ENCODE data around the gene TAGLN.

- TF ChIP-seq CTCF (IDR thresholded peaks at IDR 0.05) (no peak), FOXJ3 (CRISPR knock-in tag; IDR thresholded peaks at IDR 0.05) (no peak), POLR2AphosphoS5 (IDR thresholded peaks at IDR 0.05; ENCODE audit: low read depth, low read length) (no peak), TAF1 (IDR thresholded peaks at IDR 0.05; ENCODE audit: borderline replicate concordance, low read depth, low read length) (no peak), MAX (IDR thresholded peaks at IDR 0.05; ENCODE audit: low read depth) (no peak), MXI1 (IDR thresholded peaks at IDR 0.05; ENCODE audit: low read depth, low read length) (no peak), TEAD4 (IDR thresholded peaks at IDR 0.05; ENCODE audit: borderline replicate concordance, insufficient read depth) (no peak), RXRA (IDR thresholded peaks at IDR 0.05; ENCODE audit: borderline replicate concordance, low read depth) (no peak), RFX5 (IDR thresholded peaks at IDR 0.05; ENCODE audit: low read length) (no peak)
These were observed 15.3 kb upstream of the TAGLN start for GRCh38 chr11:117183724-117184349.
